Smooth muscle cell of the coronary artery (primary cell): Measurements from ENCODE around the gene TPD52L1. TPM values are rescaled to one million over a fixed set of nuclear protein-coding genes. Genes with fewer than 3 reads are reported as not detected.

ENCODE experiments used
- total RNA-seq: library from RNA; depleted of rRNA; stranded (reverse); fragments of >200 nt; gene quantifications from 2 replicates; pipeline ENCODE4 v1.2.3, GENCODE V29; 2014; ENCODE audit warnings: low replicate concordance

Gene TPD52L1
- 5.6 and 24.5 TPM in 2 replicates for total RNA-seq

DNA sequence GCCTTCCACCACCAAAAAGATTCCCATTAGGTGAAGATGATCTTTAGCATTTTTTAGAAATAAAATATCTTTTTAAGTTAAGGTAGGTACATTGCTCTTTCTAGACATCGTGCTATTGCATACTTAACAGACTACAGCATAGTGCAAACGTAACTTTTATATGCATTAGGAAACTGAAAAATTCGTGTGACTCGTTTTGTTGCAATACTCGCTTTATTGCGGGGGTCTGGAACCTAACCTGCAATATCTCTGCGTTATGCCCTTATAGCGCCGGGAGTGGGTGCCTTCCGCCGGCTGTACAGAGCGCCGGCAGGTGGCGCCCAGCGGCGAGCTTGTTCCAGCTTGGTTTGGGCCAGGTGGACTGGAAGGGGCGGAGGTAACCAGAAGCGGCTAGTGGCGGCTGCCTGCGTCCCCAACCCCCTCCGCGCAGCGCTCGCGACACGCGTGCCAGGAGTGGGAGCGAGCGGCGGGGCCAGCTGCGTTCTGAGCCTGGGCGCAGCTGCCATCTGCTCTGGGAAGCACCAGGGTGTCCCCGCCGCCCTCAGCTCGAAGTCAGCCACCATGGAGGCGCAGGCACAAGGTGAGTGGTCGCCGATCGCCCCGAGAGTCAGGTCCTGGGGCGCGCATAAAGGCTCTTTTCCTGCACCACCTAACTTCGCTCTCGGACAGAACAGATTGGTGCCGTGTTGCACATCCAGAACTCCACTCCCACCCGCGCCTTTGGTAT, at the start of gene TPD52L1:
Gene TPD52L1, plus strand, starts transcription at position 383 of the 727 bp plus-strand sequence. Its CDS starts 179 bp downstream, at position 562.

GRCh38 chr6:125301435-125302391, 148.1 kb downstream of the TPD52L1 start, which contains the start of gene HDDC2:
Gene HDDC2 (minus strand): TSS chr6:125301967. CDS start chr6:125301932, 35 bp downstream.

Other genes starting within 250 kb of the TPD52L1 start
- gene RNF217, start 191.3 kb upstream of the TPD52L1 start, total RNA-seq = 25.9 and 28.4 TPM in 2 replicates
- gene HDDC2, start 148.2 kb downstream of the TPD52L1 start, total RNA-seq = 44.8 and 87.0 TPM in 2 replicates